ENCODE results near the gene RBMS1.

RBMS1 gene

GRCh38 chr2:160471950-160472349 is 21.7 kb downstream of the RBMS1 start:
- Mint-ChIP-seq H3K4me3 (peak overlapping the region; percentile 43), H3K4me1 (ENCODE audit: low read depth) (peaks cover 60% of the 10 kb centered on the region), H3K27ac (peak overlapping the region; percentile 61), H3K27me3 (ENCODE audit: low read depth) (no peaks in the 10 kb centered on the region), H3K9me3 (no peaks in the 10 kb centered on the region), H3K36me3 (ENCODE audit: low read depth) (peaks cover 4% of the 10 kb centered on the region)

DNA sequence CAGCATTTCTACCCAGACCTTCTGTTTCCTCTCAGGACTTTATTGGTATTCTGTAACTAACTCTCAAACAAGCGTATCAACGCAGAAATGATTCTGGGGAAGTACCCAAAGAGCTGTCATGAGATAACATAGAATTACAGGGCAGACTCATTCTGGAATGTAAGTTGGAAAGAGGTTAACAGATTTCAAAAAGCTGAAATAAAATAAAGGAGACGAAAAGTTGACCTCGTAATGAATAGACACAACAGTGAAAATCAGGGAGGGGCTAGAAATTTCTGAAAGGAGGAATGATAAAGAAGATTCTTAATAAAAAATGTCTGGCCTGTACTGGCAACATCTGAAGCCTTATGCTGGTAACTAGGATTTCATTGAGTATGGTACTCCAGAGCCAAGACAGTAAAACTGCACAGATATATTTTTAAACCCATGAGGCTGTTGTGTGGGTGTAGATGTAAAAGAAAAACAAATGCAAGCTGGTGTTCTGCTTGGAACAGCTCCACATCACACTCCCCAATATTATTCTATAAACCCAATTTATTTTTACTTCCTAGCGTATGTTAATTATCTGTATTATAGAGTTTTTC is 23.9 kb downstream of the RBMS1 start:
- H3K36me3 Mint-ChIP-seq (ENCODE audit: low read depth), result peaks cover 6% of the 10 kb centered on the region
- no peaks in the 10 kb centered on the region for H3K27me3 Mint-ChIP-seq (ENCODE audit: low read depth)
- peaks cover 64% of the 10 kb centered on the region for H3K4me1 Mint-ChIP-seq (ENCODE audit: low read depth)
- H3K4me3 Mint-ChIP-seq, result no peak overlapping the region
- H3K27ac Mint-ChIP-seq, result no peak overlapping the region
- no peaks in the 10 kb centered on the region for H3K9me3 Mint-ChIP-seq

GRCh38 chr2:160469164-160469563 is 24.4 kb downstream of the RBMS1 start:
- Mint-ChIP-seq H3K4me1 (ENCODE audit: low read depth) (peaks cover 59% of the 10 kb centered on the region), H3K4me3 (no peak overlapping the region), H3K27me3 (ENCODE audit: low read depth) (no peaks in the 10 kb centered on the region), H3K9me3 (no peaks in the 10 kb centered on the region), H3K27ac (no peak overlapping the region), H3K36me3 (ENCODE audit: low read depth) (peaks cover 6% of the 10 kb centered on the region)

DNA sequence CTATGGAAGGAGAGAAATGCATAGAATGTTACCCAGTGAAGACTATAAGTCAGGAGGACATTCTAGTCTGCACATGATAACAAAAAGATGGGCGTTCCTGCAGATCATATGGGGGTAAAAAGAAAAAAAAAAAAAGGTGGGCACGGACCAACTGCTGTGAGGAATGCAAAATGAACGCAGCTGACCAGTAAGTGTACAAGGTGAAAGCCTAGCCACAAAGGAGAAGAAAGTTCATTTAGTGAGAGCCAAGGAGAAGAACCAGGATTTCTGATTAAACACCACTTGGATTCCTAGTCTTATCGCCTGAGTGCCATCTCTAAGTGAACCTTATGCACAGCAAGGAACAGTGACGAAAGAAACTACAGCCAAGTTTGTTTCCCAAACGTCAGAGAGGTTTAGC is 26.5 kb downstream of the RBMS1 start:
- Mint-ChIP-seq H3K36me3 (ENCODE audit: low read depth) (peaks cover 8% of the 10 kb centered on the region), H3K27me3 (ENCODE audit: low read depth) (no peaks in the 10 kb centered on the region), H3K27ac (no peak overlapping the region), H3K4me1 (ENCODE audit: low read depth) (peaks cover 51% of the 10 kb centered on the region), H3K9me3 (no peaks in the 10 kb centered on the region), H3K4me3 (no peak overlapping the region)

GRCh38 chr2:160465406-160465805 is 28.2 kb downstream of the RBMS1 start:
- Mint-ChIP-seq H3K27ac (no peak overlapping the region), H3K27me3 (ENCODE audit: low read depth) (no peaks in the 10 kb centered on the region), H3K36me3 (ENCODE audit: low read depth) (peaks cover 10% of the 10 kb centered on the region), H3K4me1 (ENCODE audit: low read depth) (peaks cover 46% of the 10 kb centered on the region), H3K4me3 (no peak overlapping the region), H3K9me3 (no peaks in the 10 kb centered on the region)

GRCh38 chr2:160465002-160465401 is 28.6 kb downstream of the RBMS1 start:
- H3K4me1 Mint-ChIP-seq (ENCODE audit: low read depth), result peaks cover 45% of the 10 kb centered on the region
- H3K4me3 Mint-ChIP-seq, result no peak overlapping the region
- no peak overlapping the region for H3K27ac Mint-ChIP-seq
- peaks cover 10% of the 10 kb centered on the region for H3K36me3 Mint-ChIP-seq (ENCODE audit: low read depth)
- H3K27me3 Mint-ChIP-seq (ENCODE audit: low read depth), result no peaks in the 10 kb centered on the region
- H3K9me3 Mint-ChIP-seq, result no peaks in the 10 kb centered on the region

DNA sequence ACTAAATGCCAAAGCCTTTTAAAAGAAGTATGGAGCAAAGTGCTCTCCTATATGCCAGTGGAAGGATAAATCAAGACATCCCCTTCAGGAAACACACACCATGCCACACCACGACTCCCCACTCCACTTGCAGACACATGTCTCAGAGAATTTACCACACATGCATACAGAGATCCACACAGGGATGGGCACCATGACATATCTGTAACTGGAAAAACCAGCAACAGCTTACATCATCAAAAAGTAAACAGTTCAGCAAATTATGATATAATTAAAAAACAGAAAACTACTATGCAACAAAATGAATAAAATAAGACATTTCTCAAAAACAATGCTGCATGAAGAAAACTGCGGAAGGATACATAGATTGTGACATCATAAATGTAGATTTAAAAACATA is 29.6 kb downstream of the RBMS1 start:
- peaks cover 41% of the 10 kb centered on the region for H3K4me1 Mint-ChIP-seq (ENCODE audit: low read depth)

GRCh38 chr2:160463245-160463644 is 30.4 kb downstream of the RBMS1 start:
- no peaks in the 10 kb centered on the region for H3K9me3 Mint-ChIP-seq
- H3K4me1 Mint-ChIP-seq (ENCODE audit: low read depth), result peaks cover 41% of the 10 kb centered on the region
- H3K36me3 Mint-ChIP-seq (ENCODE audit: low read depth), result peaks cover 13% of the 10 kb centered on the region
- no peak overlapping the region for H3K4me3 Mint-ChIP-seq
- H3K27me3 Mint-ChIP-seq (ENCODE audit: low read depth), result no peaks in the 10 kb centered on the region
- H3K27ac Mint-ChIP-seq, result no peak overlapping the region

More for the DNA sequence above, 29.6 kb downstream of the RBMS1 start:
- no peaks in the 10 kb centered on the region for H3K27me3 Mint-ChIP-seq (ENCODE audit: low read depth)
- H3K36me3 Mint-ChIP-seq (ENCODE audit: low read depth), result peaks cover 13% of the 10 kb centered on the region
- no peaks in the 10 kb centered on the region for H3K9me3 Mint-ChIP-seq
- H3K27ac Mint-ChIP-seq, result no peak overlapping the region
- no peak overlapping the region for H3K4me3 Mint-ChIP-seq

GRCh38 chr2:160460333-160460731 is 33.3 kb downstream of the RBMS1 start:
- Mint-ChIP-seq H3K27ac (no peak overlapping the region), H3K9me3 (no peaks in the 10 kb centered on the region), H3K4me1 (ENCODE audit: low read depth) (peaks cover 28% of the 10 kb centered on the region), H3K4me3 (no peak overlapping the region), H3K36me3 (ENCODE audit: low read depth) (peaks cover 11% of the 10 kb centered on the region), H3K27me3 (ENCODE audit: low read depth) (no peaks in the 10 kb centered on the region)

- Mint-ChIP-seq H3K36me3 (ENCODE audit: low read depth) (peaks cover 11% of the 10 kb centered on the region), H3K4me1 (ENCODE audit: low read depth) (peaks cover 27% of the 10 kb centered on the region), H3K9me3 (no peaks in the 10 kb centered on the region), H3K27ac (no peak overlapping the region), H3K4me3 (no peak overlapping the region), H3K27me3 (ENCODE audit: low read depth) (no peaks in the 10 kb centered on the region)
Measured at GRCh38 chr2:160459538-160460332, 33.9 kb downstream of the RBMS1 start.

DNA sequence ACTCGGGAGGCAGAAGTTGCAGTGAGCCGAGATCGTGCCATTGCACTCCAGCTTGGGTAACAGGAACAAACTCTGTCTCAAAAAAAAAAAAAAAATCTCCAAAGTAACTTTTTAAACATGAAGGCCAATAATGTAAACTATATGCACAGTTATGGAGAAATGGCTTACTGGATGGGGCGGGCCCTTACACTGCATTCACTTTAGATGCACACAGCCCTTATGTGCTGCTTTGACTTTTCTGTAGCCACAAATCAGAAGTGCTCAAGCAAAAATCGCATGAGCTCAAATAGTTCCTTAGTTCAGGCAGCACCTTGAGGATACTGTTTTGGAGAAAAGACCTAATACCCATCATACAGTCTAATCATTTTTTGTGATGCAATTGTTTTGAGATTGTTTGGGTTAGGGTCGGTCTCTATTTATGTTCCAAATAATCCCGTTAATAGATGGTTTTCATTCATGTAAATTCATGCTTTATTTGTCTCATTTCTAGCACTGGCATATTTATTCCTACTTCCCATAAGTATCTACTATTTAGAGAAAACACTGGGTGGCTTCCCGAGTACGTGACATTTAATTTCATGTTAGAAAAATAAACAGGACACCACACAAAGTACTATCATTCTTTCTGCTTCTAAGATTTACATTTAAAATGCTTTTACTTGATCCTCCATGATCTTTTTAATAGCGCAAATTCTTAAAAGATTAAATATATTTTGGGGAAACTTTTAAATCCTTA is 34.7 kb downstream of the RBMS1 start:
- Mint-ChIP-seq H3K36me3 (ENCODE audit: low read depth) (peaks cover 11% of the 10 kb centered on the region), H3K9me3 (no peaks in the 10 kb centered on the region), H3K4me3 (no peak overlapping the region), H3K4me1 (ENCODE audit: low read depth) (peaks cover 24% of the 10 kb centered on the region), H3K27ac (no peak overlapping the region), H3K27me3 (ENCODE audit: low read depth) (no peaks in the 10 kb centered on the region)

GRCh38 chr2:160457588-160457987 is 36.0 kb downstream of the RBMS1 start:
- Mint-ChIP-seq H3K9me3 (no peaks in the 10 kb centered on the region), H3K4me1 (ENCODE audit: low read depth) (peaks cover 19% of the 10 kb centered on the region), H3K27ac (no peak overlapping the region), H3K27me3 (ENCODE audit: low read depth) (no peaks in the 10 kb centered on the region), H3K4me3 (no peak overlapping the region), H3K36me3 (ENCODE audit: low read depth) (peaks cover 11% of the 10 kb centered on the region)

GRCh38 chr2:160454070-160454797 is 39.4 kb downstream of the RBMS1 start:
- Mint-ChIP-seq H3K4me3 (no peak overlapping the region), H3K27ac (no peak overlapping the region), H3K9me3 (peaks cover 7% of the 10 kb centered on the region), H3K36me3 (ENCODE audit: low read depth) (peaks cover 5% of the 10 kb centered on the region), H3K4me1 (ENCODE audit: low read depth) (peaks cover 8% of the 10 kb centered on the region), H3K27me3 (ENCODE audit: low read depth) (no peaks in the 10 kb centered on the region)

DNA sequence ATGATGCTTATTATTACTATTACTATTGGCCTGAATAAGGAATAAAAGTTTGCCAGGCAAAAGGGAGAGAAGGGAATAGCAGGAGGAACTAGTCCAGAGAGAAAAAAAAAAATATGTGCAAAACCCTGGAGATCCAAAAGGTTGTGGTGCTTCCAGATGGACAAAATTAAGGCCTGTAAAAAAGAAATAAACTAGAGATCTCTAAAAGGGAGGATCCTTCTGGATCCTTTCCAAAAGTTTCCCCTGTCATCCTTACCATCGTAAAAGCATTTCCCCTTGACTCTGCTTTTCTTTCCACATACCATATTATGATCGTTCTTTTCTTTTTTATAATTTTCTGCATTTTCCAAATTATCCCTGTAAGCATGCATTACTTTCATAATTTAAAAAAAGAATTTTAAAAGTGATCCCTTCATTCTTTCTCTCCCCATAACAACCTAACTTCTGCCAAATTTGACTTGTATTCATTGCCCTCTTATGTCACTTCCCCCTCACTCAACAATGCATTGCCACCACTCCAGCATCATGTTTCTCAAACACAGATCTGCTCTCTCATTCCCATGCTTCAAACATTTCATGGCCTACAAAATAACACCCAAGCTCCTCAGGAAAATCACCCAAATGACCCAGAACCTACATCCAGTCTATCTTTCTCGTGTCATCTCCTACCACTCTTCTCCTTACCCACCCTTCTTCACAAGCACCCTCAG is 40.3 kb downstream of the RBMS1 start:
- H3K27ac Mint-ChIP-seq, result no peak overlapping the region
- H3K36me3 Mint-ChIP-seq (ENCODE audit: low read depth), result peaks cover 5% of the 10 kb centered on the region
- no peak overlapping the region for H3K4me3 Mint-ChIP-seq
- H3K4me1 Mint-ChIP-seq (ENCODE audit: low read depth), result peaks cover 8% of the 10 kb centered on the region
- peaks cover 7% of the 10 kb centered on the region for H3K9me3 Mint-ChIP-seq
- no peaks in the 10 kb centered on the region for H3K27me3 Mint-ChIP-seq (ENCODE audit: low read depth)
